Measurements from ENCODE around the gene HAUS5. TPM values are rescaled to one million over a fixed set of nuclear protein-coding genes. Genes with fewer than 3 reads are reported as not detected.
"Not testable (repeated sequence)": the region's sequence is repeated elsewhere in the genome, so short reads cannot be mapped to it uniquely, and the experiment has no call there.

The HAUS5 gene
- total RNA-seq, 1 experiment from 2014 or later = 31.7 TPM

DNA sequence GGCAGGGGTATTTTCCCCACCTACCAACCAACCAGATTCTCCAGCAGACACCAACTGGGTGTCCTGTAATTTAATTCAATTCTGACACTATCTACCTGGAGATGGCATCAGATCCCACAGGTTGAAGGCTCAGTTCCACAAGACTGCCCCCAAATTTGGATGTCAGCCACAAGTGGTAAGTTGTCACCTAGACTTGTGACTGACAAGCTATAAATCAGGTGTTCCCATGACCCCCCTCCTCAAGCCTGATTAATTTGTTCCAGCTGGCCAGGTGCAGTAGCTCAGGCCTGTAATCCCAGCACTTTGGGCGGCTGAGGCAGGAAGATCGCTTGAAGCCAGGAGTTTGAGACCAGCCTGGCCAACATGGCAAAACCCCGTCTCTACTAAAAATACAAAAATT lies 10.6 kb upstream of the HAUS5 start:
- Histone ChIP-seq H4K20me1 (ENCODE audit: insufficient read depth) (no peaks in the 10 kb centered on the region), H2AFZ (ENCODE audit: low read depth, low read length, poor library complexity, severe bottlenecking) (no peak overlapping the region), H3K36me3 (ENCODE audit: control insufficient read depth in 1 of 2, insufficient read depth in 2 of 2, low read length in 2 of 2) (no peaks in the 10 kb centered on the region), H3K9ac (ENCODE audit: low read length) (no peak overlapping the region), H3K27me3 (ENCODE audit: insufficient read depth, low read length) (no peaks in the 10 kb centered on the region), H3K4me3 (replicated peaks in 1 of 2; ENCODE audit: low read depth in 1 of 2, low read length in 2 of 2) (no peak overlapping the region), H3K79me2 (ENCODE audit: insufficient read depth, low read length) (no peaks in the 10 kb centered on the region), H3K27ac (ENCODE audit: low read depth, low read length) (no peak overlapping the region), H3K4me2 (ENCODE audit: low read length) (no peak overlapping the region), H3K9me2 (ENCODE audit: insufficient read depth) (no peaks in the 10 kb centered on the region), H3K4me1 (ENCODE audit: control insufficient read depth in 1 of 2, insufficient read depth in 2 of 2, low read length in 2 of 2) (peaks cover 6 to 21% of the 10 kb centered on the region in 2 experiments), H3K9me3 (ENCODE audit: control insufficient read depth in 1 of 2, insufficient read depth in 1 of 2, low read depth in 1 of 2, low read length in 2 of 2) (no peaks in the 10 kb centered on the region)
- ChIA-PET CTCF (interaction anchor here (0.6 to 1.5 kb wide), 2 partner anchors 10 to 11 kb away, joined by 3 read pairs; partner anchors contain the start of gene HAUS5), POLR2A (no interaction called here), RAD21 (ENCODE audit: low non-redundant PET in 1 of 2, low total read pairs in 2 of 2, uncharacterized antibody in 2 of 2, unreplicated experiment in 2 of 2) (no interaction called here)
- intact Hi-C loops (cut with micrococcal nuclease) = no loop called here
- TF ChIP-seq JUND (IDR thresholded peaks at IDR 0.05) (no peak), ZFX (IDR thresholded peaks at IDR 0.05) (no peak), EZH2phosphoT487 (IDR thresholded peaks at IDR 0.05; ENCODE audit: borderline replicate concordance) (no peak), SIN3A (IDR thresholded peaks at IDR 0.05; ENCODE audit: low read depth) (no peak), POLR2AphosphoS5 (IDR thresholded peaks at IDR 0.05; ENCODE audit: low read depth, low read length) (no peak), EGR1 (IDR thresholded peaks at IDR 0.05; ENCODE audit: low read depth) (no peak), ZNF274 (IDR thresholded peaks at IDR 0.05; ENCODE audit: low read depth, low read length) (no peak)
- TF ChIP-seq, protein P1, sequence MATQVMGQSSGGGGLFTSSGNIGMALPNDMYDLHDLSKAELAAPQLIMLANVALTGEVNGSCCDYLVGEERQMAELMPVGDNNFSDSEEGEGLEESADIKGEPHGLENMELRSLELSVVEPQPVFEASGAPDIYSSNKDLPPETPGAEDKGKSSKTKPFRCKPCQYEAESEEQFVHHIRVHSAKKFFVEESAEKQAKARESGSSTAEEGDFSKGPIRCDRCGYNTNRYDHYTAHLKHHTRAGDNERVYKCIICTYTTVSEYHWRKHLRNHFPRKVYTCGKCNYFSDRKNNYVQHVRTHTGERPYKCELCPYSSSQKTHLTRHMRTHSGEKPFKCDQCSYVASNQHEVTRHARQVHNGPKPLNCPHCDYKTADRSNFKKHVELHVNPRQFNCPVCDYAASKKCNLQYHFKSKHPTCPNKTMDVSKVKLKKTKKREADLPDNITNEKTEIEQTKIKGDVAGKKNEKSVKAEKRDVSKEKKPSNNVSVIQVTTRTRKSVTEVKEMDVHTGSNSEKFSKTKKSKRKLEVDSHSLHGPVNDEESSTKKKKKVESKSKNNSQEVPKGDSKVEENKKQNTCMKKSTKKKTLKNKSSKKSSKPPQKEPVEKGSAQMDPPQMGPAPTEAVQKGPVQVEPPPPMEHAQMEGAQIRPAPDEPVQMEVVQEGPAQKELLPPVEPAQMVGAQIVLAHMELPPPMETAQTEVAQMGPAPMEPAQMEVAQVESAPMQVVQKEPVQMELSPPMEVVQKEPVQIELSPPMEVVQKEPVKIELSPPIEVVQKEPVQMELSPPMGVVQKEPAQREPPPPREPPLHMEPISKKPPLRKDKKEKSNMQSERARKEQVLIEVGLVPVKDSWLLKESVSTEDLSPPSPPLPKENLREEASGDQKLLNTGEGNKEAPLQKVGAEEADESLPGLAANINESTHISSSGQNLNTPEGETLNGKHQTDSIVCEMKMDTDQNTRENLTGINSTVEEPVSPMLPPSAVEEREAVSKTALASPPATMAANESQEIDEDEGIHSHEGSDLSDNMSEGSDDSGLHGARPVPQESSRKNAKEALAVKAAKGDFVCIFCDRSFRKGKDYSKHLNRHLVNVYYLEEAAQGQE (IDR thresholded peaks at IDR 0.05; ENCODE audit: low read depth) = no peak
- no TSS peak for BruUV-seq (replicated peaks)
- no peak for DNase-seq (ENCODE audit: low read depth, low spot score)
- no peak for ATAC-seq

DNA sequence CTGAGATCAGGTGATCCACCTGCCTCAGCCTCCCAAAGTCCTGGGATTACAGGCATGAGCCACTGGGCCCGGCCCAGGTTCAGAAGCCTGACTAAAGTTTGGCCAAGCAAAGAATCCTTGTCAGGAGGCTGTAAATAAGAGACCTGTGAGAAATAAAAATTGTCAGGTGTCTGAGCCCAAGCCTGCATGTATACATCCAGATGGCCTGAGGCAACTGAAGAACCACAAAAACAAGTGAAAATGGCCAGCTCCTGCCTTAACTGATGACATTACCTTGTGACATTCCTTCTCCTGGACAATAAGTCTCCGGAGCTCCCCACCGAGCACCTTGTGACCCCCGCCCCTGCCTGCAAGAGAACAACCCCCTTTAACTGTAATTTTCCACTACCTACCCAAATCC lies 8.1 kb upstream of the HAUS5 start:
- DNase-seq (ENCODE audit: low read depth, low spot score); H3K27me3 ChIP-seq (ENCODE audit: insufficient read depth, low read length); H3K4me3 ChIP-seq (replicated peaks in 1 of 2; ENCODE audit: low read depth in 1 of 2, low read length in 2 of 2); CTCF ChIA-PET; H3K27ac ChIP-seq (ENCODE audit: low read depth, low read length); intact Hi-C loops (cut with micrococcal nuclease); RAD21 ChIA-PET (ENCODE audit: low non-redundant PET in 1 of 2, low total read pairs in 2 of 2, uncharacterized antibody in 2 of 2, unreplicated experiment in 2 of 2); ATAC-seq; H3K4me1 ChIP-seq (ENCODE audit: control insufficient read depth in 1 of 2, insufficient read depth in 2 of 2, low read length in 2 of 2); H3K9ac ChIP-seq (ENCODE audit: low read length); H4K20me1 ChIP-seq (ENCODE audit: insufficient read depth); BruUV-seq (replicated peaks); H3K79me2 ChIP-seq (ENCODE audit: insufficient read depth, low read length); H3K9me2 ChIP-seq (ENCODE audit: insufficient read depth); H3K4me2 ChIP-seq (ENCODE audit: low read length); H3K9me3 ChIP-seq (ENCODE audit: control insufficient read depth in 1 of 2, insufficient read depth in 1 of 2, low read depth in 1 of 2, low read length in 2 of 2); H3K36me3 ChIP-seq (ENCODE audit: control insufficient read depth in 1 of 2, insufficient read depth in 2 of 2, low read length in 2 of 2); H2AFZ ChIP-seq (ENCODE audit: low read depth, low read length, poor library complexity, severe bottlenecking); POLR2A ChIA-PET: not testable (repeated sequence)
